GM12865 (cell line): ENCODE results near the gene MRPS11.
"Not testable (repeated sequence)": the region's sequence is repeated elsewhere in the genome, so short reads cannot be mapped to it uniquely, and the experiment has no call there.

Source experiments
- DNase-seq: peaks from one replicate; pipeline ENCODE4 v3.0.0; 2010; ENCODE audit warnings: low read depth
- H3K4me3 ChIP-seq: 2 replicates; pipeline ENCODE4 v1.5.1; 2011; ENCODE audit warnings: mild to moderate bottlenecking, low read depth, low read length, control low read depth
- CTCF ChIP-seq: IDR thresholded peaks from 2 replicates; pipeline ENCODE4 v1.5.1; 2011; ENCODE audit warnings: low read length, control low read depth, low read depth, inconsistent platforms; ENCODE audit not compliant: insufficient read depth; ENCODE audit errors: missing control alignments

Gene MRPS11

GRCh38 chr15:88518903-88519302 is 51.4 kb downstream of the MRPS11 start:
- no peak for TF ChIP-seq CTCF
- H3K4me3 ChIP-seq = no peak overlapping the region
- no peak for DNase-seq

GRCh38 chr15:88524094-88524493 is 56.6 kb downstream of the MRPS11 start:
- not testable (repeated sequence) for H3K4me3 ChIP-seq, DNase-seq

GRCh38 chr15:88525418-88525817 is 57.9 kb downstream of the MRPS11 start:
- no peak for DNase-seq
- no peak for TF ChIP-seq CTCF
- H3K4me3 ChIP-seq = no peak overlapping the region

- no peak overlapping the region for H3K4me3 ChIP-seq
- no peak for TF ChIP-seq CTCF
- no peak for DNase-seq
Measured at GRCh38 chr15:88526247-88526879, 58.9 kb downstream of the MRPS11 start.

GRCh38 chr15:88529021-88529630 is 61.6 kb downstream of the MRPS11 start:
- DNase-seq = no peak
- H3K4me3 ChIP-seq = no peak overlapping the region
- TF ChIP-seq CTCF = no peak
